Mucosa of descending colon (tissue), 3 donors: Measurements from ENCODE around the gene PPP6R3. TPM values are rescaled to one million over a fixed set of nuclear protein-coding genes. Genes with fewer than 3 reads are reported as not detected.

Experiments used
- ATAC-seq: fragments of 200-7000 bp; cut with Tn5 transposase; one replicate; pipeline ENCODE4 v1.9.1; 2020; ENCODE audit warnings: mild to moderate bottlenecking, moderate library complexity
- DNase-seq, 3 donors: peaks; one replicate each; pipeline ENCODE4 v3.0.0-alpha.2; 2020
- H3K36me3 ChIP-seq: fragments of 200-600 bp; one replicate; pipeline ENCODE4 v1.8.0; 2021; ENCODE audit warnings: low read depth, mild to moderate bottlenecking
- H3K4me1 ChIP-seq: fragments of 200-600 bp; one replicate; pipeline ENCODE4 v1.8.0; 2021; ENCODE audit warnings: low read depth, mild to moderate bottlenecking
- H3K4me3 ChIP-seq: fragments of 200-600 bp; one replicate; pipeline ENCODE4 v1.8.0; 2021; ENCODE audit warnings: mild to moderate bottlenecking
- H3K9me3 ChIP-seq: fragments of 200-600 bp; one replicate; pipeline ENCODE4 v1.8.0; 2021; ENCODE audit warnings: mild to moderate bottlenecking
- intact Hi-C, 2 donors: fragments of 100-400 bp; cut with DNase I in 1 of 2; cut with micrococcal nuclease in 1 of 2; formaldehyde crosslinking; loops; one replicate each; pipeline versions ENCODE4 v1.11.0 to v1.11.1; 2022; cut with DNase I, micrococcal nuclease
- total RNA-seq, 3 donors: library from RNA; stranded (reverse); fragmentation: NEBNext Ultra II Directional in 2 of 3; extraction: Animal tissue kit (Norgen Biotek cat#: 25700) in 2 of 3; gene quantifications; one replicate each; pipeline versions ENCODE4 v1.2.1 to v1.2.4, GENCODE V29; 2021 to 2023
- TF ChIP-seq, protein P1 (sequence below): fragments of 200-600 bp; IDR thresholded peaks from one replicate; pipeline ENCODE4 v1.8.0; 2022; ENCODE audit warnings: antibody characterized with exemption, mild to moderate bottlenecking
- donor health status: DM: no; HTN: no; CAD: no; lungs with moderate emphysema.
- donor health status: DM: no; HTN: no; CAD: no.
- donor health status: DM: no; HTN: yes; CAD: no.

The PPP6R3 gene
- total RNA-seq, 3 donors from 2014 or later: 107 to 141 (median 115) TPM

GRCh38 chr11:68518191-68518590 lies 57.6 kb downstream of the PPP6R3 start:
- H3K9me3 ChIP-seq: no peaks in the 10 kb centered on the region
- DNase-seq (no peak), ATAC-seq (no peak)
- no peak overlapping the region for H3K4me3 ChIP-seq
- intact Hi-C loops: no loop called here
- H3K36me3 ChIP-seq: no peaks in the 10 kb centered on the region
- TF ChIP-seq, protein P1, sequence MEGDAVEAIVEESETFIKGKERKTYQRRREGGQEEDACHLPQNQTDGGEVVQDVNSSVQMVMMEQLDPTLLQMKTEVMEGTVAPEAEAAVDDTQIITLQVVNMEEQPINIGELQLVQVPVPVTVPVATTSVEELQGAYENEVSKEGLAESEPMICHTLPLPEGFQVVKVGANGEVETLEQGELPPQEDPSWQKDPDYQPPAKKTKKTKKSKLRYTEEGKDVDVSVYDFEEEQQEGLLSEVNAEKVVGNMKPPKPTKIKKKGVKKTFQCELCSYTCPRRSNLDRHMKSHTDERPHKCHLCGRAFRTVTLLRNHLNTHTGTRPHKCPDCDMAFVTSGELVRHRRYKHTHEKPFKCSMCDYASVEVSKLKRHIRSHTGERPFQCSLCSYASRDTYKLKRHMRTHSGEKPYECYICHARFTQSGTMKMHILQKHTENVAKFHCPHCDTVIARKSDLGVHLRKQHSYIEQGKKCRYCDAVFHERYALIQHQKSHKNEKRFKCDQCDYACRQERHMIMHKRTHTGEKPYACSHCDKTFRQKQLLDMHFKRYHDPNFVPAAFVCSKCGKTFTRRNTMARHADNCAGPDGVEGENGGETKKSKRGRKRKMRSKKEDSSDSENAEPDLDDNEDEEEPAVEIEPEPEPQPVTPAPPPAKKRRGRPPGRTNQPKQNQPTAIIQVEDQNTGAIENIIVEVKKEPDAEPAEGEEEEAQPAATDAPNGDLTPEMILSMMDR: no peak
- peaks cover 13% of the 10 kb centered on the region for H3K4me1 ChIP-seq

DNA sequence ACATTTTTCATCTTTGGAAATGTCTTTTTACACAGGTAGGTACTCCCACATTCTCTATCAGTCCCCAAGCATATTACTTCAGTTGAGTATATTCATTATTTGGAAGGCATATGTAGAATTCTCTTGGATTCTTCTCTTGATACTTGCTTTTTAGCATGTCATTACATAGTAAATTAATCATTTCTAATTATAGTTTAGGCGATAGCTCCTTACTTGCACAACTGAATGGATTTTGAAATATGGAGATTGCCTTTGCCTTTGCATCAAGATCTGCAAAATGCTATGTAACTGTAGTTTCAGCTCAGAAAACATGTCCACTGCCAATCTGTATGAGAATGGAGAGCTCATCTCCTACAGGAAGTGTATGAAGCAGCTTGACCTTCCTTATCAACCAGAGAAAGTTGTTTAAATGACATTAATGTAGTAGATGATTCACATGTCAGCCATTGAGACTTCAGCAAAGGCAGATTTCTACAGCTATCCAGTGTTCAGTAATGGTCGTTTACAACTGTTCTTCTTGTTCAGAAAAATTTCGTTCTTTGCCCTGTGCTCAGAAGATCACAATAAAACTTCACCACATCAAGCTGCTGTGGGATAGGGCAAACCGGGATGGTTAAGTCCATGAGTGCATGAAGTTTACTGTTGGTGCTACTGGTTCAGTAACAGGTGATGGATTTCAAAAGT lies 61.6 kb downstream of the PPP6R3 start:
- DNase-seq (no peak), ATAC-seq (peak; percentile 71)

DNA sequence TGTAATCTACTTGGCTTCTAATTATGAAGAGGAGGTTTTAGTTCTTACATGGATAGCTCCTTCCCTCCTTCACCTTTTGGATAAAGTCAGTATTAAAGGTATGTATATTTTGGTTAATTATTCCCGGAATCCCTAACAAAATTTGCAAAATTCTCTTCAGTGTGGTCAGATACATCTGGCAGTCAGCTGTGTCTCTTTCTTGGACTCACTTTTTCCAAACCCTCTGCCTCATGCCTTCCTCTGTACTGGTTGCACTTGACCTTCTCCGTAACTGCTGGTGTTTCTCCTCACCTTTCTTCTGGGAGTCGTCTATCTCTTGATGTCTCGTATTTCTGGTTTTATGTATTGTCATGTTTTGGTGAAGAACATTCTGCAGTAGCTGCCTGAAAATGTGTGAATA lies 62.5 kb downstream of the PPP6R3 start:
- Histone ChIP-seq H3K36me3 (no peaks in the 10 kb centered on the region), H3K4me1 (peaks cover 35% of the 10 kb centered on the region), H3K4me3 (no peak overlapping the region), H3K9me3 (no peaks in the 10 kb centered on the region)
- no peak for ATAC-seq
- TF ChIP-seq, protein P1: no peak
- no peak for DNase-seq
- intact Hi-C loops: no loop called here

More for the DNA sequence above, 61.6 kb downstream of the PPP6R3 start:
- TF ChIP-seq, protein P1: no peak
- H3K4me1 ChIP-seq: peaks cover 32% of the 10 kb centered on the region
- intact Hi-C loops: no loop called here
- no peaks in the 10 kb centered on the region for H3K9me3 ChIP-seq
- no peaks in the 10 kb centered on the region for H3K36me3 ChIP-seq
- no peak overlapping the region for H3K4me3 ChIP-seq

- intact Hi-C loops: loop anchor here in 1 of 2 donors (2.0 kb wide), 1 partner anchor 23 kb away; no protein-coding TSS in a partner anchor
- no peak for ATAC-seq
- TF ChIP-seq, protein P1: no peak
- no peak overlapping the region for H3K4me3 ChIP-seq
- no peaks in the 10 kb centered on the region for H3K9me3 ChIP-seq
- no peaks in the 10 kb centered on the region for H3K36me3 ChIP-seq
- DNase-seq: no peak
- H3K4me1 ChIP-seq: peaks cover 35% of the 10 kb centered on the region
Measured at GRCh38 chr11:68523743-68524142, 63.2 kb downstream of the PPP6R3 start.

DNA sequence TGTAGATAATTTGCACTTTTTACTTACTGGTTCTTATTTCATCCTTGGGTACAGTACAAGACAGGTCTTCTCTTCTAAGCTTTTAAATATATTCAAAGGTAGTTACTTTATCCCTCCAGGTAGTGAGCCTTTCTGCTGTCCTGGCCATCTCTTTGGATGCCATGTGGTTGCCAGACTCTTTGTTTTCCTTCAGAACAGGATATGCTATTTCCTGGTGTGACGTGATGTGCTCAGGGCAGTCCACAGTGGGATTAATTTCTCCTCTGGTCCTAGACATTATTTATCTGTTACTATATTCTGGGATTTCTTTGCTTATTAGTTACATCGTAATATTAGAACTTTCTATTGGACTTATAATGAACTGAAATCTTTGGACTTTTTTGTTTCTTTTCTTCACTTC lies 63.7 kb downstream of the PPP6R3 start:
- H3K36me3 ChIP-seq: no peaks in the 10 kb centered on the region
- intact Hi-C loops: loop anchor here in 1 of 2 donors (2.0 kb wide), 1 partner anchor 23 kb away; no protein-coding TSS in a partner anchor
- no peaks in the 10 kb centered on the region for H3K9me3 ChIP-seq
- TF ChIP-seq, protein P1: no peak
- ATAC-seq (peak; percentile 48), DNase-seq (peak in 1 of 3 donors; percentile 20)
- no peak overlapping the region for H3K4me3 ChIP-seq
- peaks cover 35% of the 10 kb centered on the region for H3K4me1 ChIP-seq
